GM21528 (cell line): Measurements from ENCODE around the gene ZC2HC1C.

Experiments used
- ATAC-seq: cut with Tn5 transposase; IDR thresholded peaks from one replicate; pipeline ENCODE4 v1.9.1; 2021; ENCODE audit warnings: mild to moderate bottlenecking, moderate library complexity; ENCODE audit not compliant: unreplicated experiment, low FRiP score

Gene ZC2HC1C

DNA sequence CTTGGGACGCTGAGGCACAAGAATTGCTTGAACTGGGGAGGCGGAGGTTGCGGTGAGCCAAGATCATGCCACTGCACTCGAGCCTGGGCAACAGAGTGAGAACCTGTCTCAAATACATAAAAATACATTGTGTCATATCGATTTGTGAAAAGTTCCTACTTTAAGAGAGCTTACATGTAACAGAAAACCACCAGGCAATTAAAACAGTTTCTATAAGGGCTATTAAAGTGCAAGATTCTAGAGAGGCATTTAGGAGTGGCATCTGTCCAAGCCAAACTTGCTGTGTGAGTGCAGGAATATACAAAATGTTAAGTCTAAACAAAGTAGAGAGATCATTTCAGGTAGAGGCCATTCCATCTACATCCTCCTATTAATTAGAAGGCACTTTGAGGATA is 59.2 kb downstream of the ZC2HC1C start:
- ATAC-seq: no peak
